Raji (cell line): ENCODE results near the gene MAP3K2.

Experiments used
- POLR2A ChIP-seq: IDR thresholded peaks from 2 replicates; pipeline ENCODE4 v1.6.1; 2011; ENCODE audit warnings: low read depth, low read length, control low read depth; ENCODE audit not compliant: insufficient read depth

Gene MAP3K2

GRCh38 chr2:127275789-127276188, 112.0 kb downstream of the MAP3K2 start:
- no peak for TF ChIP-seq POLR2A

- no peak for TF ChIP-seq POLR2A
Observed at GRCh38 chr2:127275356-127275755, 112.4 kb downstream of the MAP3K2 start.

GRCh38 chr2:127270663-127271062, 117.1 kb downstream of the MAP3K2 start:
- no peak for TF ChIP-seq POLR2A

GRCh38 chr2:127261804-127262406, 125.9 kb downstream of the MAP3K2 start:
- no peak for TF ChIP-seq POLR2A

- no peak for TF ChIP-seq POLR2A
Observed at GRCh38 chr2:127259355-127259754, 128.4 kb downstream of the MAP3K2 start.

- TF ChIP-seq POLR2A = no peak
Observed at GRCh38 chr2:127256866-127257265, 130.9 kb downstream of the MAP3K2 start.

GRCh38 chr2:127256381-127256780, 131.4 kb downstream of the MAP3K2 start:
- TF ChIP-seq POLR2A = no peak

GRCh38 chr2:127255721-127256120, 132.1 kb downstream of the MAP3K2 start:
- TF ChIP-seq POLR2A = no peak

GRCh38 chr2:127255146-127255545, 132.6 kb downstream of the MAP3K2 start:
- TF ChIP-seq POLR2A = no peak

- no peak for TF ChIP-seq POLR2A
Observed at GRCh38 chr2:127254386-127254981, 133.3 kb downstream of the MAP3K2 start.
